Lung (tissue), 12 donors: ENCODE data around the gene DCXR. TPM values are rescaled to one million over a fixed set of nuclear protein-coding genes. Genes with fewer than 3 reads are reported as not detected.

ENCODE experiments used
- ATAC-seq: fragments of 200-7000 bp; cut with Tn5 transposase; one replicate; pipeline ENCODE4 v1.9.1; 2020; ENCODE audit warnings: moderate number of reproducible peaks; ENCODE audit not compliant: insufficient read depth, low FRiP score
- DNase-seq, 3 donors: peaks; one replicate each; pipeline ENCODE4 v3.0.0-alpha.2; 2013 to 2017
- H3K27ac ChIP-seq, 2 donors: one replicate each; pipeline ENCODE4 v1.5.1; 2013; ENCODE audit warnings: mild to moderate bottlenecking in 2 of 2, moderate library complexity in 2 of 2, control low read depth in 1 of 2, inconsistent platforms in 1 of 2, low read depth in 1 of 2, low read length in 1 of 2
- H3K27me3 ChIP-seq, 3 donors: one replicate each; pipeline ENCODE4 v1.5.1; 2013; ENCODE audit warnings: low read length in 2 of 3; ENCODE audit not compliant: control insufficient read depth in 3 of 3, insufficient read depth in 3 of 3
- H3K36me3 ChIP-seq, 4 donors: one replicate each; pipeline ENCODE4 v1.5.1; 2013; ENCODE audit warnings: low read length in 4 of 4, mild to moderate bottlenecking in 1 of 4, moderate library complexity in 1 of 4; ENCODE audit not compliant: control insufficient read depth in 4 of 4, insufficient read depth in 4 of 4
- H3K4me1 ChIP-seq, 5 donors: one replicate each; pipeline ENCODE4 v1.5.1; 2013; ENCODE audit warnings: low read length in 5 of 5, mild to moderate bottlenecking in 2 of 5, moderate library complexity in 1 of 5; ENCODE audit not compliant: control insufficient read depth in 5 of 5, insufficient read depth in 5 of 5
- H3K4me3 ChIP-seq: one replicate; pipeline ENCODE4 v1.5.1; 2013; ENCODE audit warnings: mild to moderate bottlenecking, control low read depth, moderate library complexity
- H3K9ac ChIP-seq, 2 donors: one replicate each; pipeline ENCODE4 v1.5.1; 2013; ENCODE audit warnings: low read length in 2 of 2, control low read depth in 1 of 2; ENCODE audit not compliant: insufficient read depth in 1 of 2
- H3K9me3 ChIP-seq, 4 donors: one replicate each; pipeline ENCODE4 v1.5.1; 2013; ENCODE audit warnings: low read length in 3 of 4, mild to moderate bottlenecking in 1 of 4, moderate library complexity in 1 of 4; ENCODE audit not compliant: control insufficient read depth in 4 of 4, insufficient read depth in 3 of 4
- WGBS, 2 donors: extraction: QIAGEN DNeasy Blood & Tissue Kit; methylation state at CpG; one replicate each; pipeline ENCODE4 v1.1.7; 2013; 5-methylcytosine and 5-hydroxymethylcytosine counted together
- polyA plus RNA-seq, 2 donors: library from polyadenylated mRNA; stranded (reverse); fragments of 200-250 nt; gene quantifications; one replicate each; pipeline ENCODE4 v1.2.1, GENCODE V29; 2013
- total RNA-seq, 2 donors: library from RNA; depleted of rRNA in 1 of 2; stranded (reverse); fragments of >200 nt in 1 of 2; gene quantifications; one replicate each; pipeline ENCODE4 v1.2.1, GENCODE V29; 2014 to 2021
- TF ChIP-seq, protein P1 (sequence below): IDR thresholded peaks from 2 replicates; pipeline ENCODE4 v1.5.1; 2012; ENCODE audit warnings: mild to moderate bottlenecking; ENCODE audit errors: control extremely low read depth, extremely low read depth
- donor health status: control.
- donor health status: control.
- donor health status: Bipolar disorder and iron deficiency.
- donor health status: healthy.
- donor health status: DM: yes; HTN: yes; CAD: no.

DCXR gene
- total and polyA plus RNA-seq, 4 donors: 41.6 to 246 (median 206) TPM

DNA sequence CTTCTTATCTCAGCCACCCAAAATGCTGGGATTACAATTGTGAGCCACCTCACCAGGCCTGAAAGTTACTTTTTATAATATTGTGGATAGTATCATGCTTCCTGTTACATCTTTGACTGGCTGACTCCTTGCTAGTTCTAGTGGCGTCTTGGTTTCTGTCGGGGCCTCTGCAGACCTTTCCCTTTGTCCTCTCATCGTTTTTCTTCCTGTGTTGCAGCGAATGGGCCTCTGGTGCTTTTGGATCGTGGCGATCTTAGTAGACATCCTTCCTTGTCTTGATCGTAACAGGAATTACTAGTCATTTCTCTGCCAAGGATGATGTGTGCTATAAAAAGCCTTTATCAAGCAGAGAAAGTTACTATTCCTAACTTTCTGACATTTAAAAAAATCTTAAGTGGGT, 39.3 kb downstream of the DCXR start:
- 85 to 86% methylated on average over 7 of the region's 7 CpGs for WGBS, 2 donors
- Histone ChIP-seq H3K36me3 (peaks cover 0 to 19% (median 1%) of the 10 kb centered on the region in 4 donors), H3K4me1 (peaks cover 3 to 50% (median 6%) of the 10 kb centered on the region in 5 donors), H3K27me3 (no peaks in the 10 kb centered on the region), H3K9me3 (no peaks in the 10 kb centered on the region), H3K27ac (no peak overlapping the region), H3K4me3 (no peak overlapping the region), H3K9ac (no peak overlapping the region)
- ATAC-seq: no peak
- TF ChIP-seq, protein P1, sequence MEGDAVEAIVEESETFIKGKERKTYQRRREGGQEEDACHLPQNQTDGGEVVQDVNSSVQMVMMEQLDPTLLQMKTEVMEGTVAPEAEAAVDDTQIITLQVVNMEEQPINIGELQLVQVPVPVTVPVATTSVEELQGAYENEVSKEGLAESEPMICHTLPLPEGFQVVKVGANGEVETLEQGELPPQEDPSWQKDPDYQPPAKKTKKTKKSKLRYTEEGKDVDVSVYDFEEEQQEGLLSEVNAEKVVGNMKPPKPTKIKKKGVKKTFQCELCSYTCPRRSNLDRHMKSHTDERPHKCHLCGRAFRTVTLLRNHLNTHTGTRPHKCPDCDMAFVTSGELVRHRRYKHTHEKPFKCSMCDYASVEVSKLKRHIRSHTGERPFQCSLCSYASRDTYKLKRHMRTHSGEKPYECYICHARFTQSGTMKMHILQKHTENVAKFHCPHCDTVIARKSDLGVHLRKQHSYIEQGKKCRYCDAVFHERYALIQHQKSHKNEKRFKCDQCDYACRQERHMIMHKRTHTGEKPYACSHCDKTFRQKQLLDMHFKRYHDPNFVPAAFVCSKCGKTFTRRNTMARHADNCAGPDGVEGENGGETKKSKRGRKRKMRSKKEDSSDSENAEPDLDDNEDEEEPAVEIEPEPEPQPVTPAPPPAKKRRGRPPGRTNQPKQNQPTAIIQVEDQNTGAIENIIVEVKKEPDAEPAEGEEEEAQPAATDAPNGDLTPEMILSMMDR: no peak
- no peak for DNase-seq

DNA sequence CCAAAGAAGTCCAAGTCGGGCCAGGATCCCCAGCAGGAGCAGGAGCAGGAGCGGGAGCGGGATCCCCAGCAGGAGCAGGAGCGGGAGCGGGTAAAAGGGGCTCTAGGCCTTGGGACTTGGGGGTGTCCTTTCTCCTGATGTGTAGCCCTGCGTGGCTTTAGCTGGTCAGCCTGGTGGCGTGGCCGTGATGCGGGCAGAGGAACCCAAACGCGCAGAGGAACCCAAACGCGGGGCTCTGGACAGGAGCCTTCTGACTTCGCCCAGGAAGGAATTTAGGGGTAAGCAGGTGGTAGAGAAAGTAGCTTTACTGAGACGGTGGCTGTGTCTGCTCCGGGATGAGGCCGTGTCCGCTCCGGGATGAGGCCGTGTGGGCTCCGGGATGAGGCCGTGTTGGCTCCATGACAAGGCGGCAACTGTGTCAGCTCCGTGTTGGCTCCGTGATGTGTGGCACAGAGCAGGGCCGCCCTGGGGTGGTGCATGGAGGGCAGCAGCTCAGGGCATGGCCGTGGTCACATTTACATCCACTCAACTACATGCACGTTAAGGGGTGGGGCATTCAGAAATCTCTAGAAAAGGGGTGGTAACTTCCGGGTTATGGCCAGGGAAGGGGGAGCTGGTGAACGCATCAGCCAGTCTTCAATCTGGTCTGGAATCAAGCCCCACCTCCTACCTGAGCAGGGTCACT, 40.6 kb downstream of the DCXR start:
- TF ChIP-seq, protein P1: no peak
- Histone ChIP-seq H3K27me3 (no peaks in the 10 kb centered on the region), H3K9me3 (no peaks in the 10 kb centered on the region), H3K36me3 (peaks cover 0 to 19% (median 1%) of the 10 kb centered on the region in 4 donors), H3K9ac (no peak overlapping the region), H3K4me3 (no peak overlapping the region), H3K27ac (no peak overlapping the region), H3K4me1 (peaks cover 0 to 61% (median 13%) of the 10 kb centered on the region in 5 donors)
- 94 to 95% methylated on average over 30 of the region's 30 CpGs for WGBS, 2 donors
- no peak for ATAC-seq
- no peak for DNase-seq

DNA sequence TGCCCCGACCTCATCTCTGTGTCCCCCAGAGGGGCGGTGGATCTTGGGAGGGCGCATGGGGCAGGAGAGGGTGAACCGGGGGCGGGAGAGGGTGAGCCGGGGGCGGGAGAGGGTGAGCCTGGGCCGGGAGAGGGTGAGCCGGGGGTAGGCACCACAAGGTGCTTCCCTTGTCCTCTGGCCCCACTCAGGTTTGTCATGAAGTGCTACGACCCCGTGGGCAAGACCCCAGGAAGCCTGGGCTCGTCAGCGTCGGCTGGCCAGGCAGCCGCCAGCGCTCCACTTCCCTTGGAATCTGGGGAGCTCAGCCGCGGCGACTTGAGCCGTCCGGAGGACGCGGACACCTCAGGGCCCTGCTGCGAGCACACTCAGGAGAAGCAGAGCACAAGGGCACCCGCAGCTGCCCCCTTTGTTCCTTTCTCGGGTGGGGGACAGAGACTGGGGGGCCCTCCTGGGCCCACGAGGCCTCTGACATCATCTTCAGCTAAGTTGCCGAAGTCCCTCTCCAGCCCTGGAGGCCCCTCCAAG, 41.2 kb downstream of the DCXR start:
- ATAC-seq (no peak), DNase-seq (no peak)
- TF ChIP-seq, protein P1: no peak
- H3K36me3 ChIP-seq: peaks cover 0 to 19% (median 1%) of the 10 kb centered on the region in 4 donors
- no peak overlapping the region for H3K27ac ChIP-seq
- peaks cover 0 to 61% (median 15%) of the 10 kb centered on the region in 5 donors for H3K4me1 ChIP-seq
- no peaks in the 10 kb centered on the region for H3K9me3 ChIP-seq
- 91 to 94% methylated on average over 27 to 28 of the region's 28 CpGs for WGBS, 2 donors
- no peak overlapping the region for H3K4me3 ChIP-seq
- no peak overlapping the region for H3K9ac ChIP-seq
- no peaks in the 10 kb centered on the region for H3K27me3 ChIP-seq
